HG02885 (cell line): ENCODE results near the gene BPIFB3.

Experiments
- ATAC-seq: cut with Tn5 transposase; IDR thresholded peaks from one replicate; pipeline ENCODE4 v1.9.1; 2021; ENCODE audit warnings: mild to moderate bottlenecking; ENCODE audit not compliant: unreplicated experiment, poor library complexity

BPIFB3 gene

GRCh38 chr20:33053291-33054106 is at the start of gene BPIFB3:
Gene BPIFB3 (plus strand): TSS chr20:33053903. CDS start chr20:33055436, 1,533 bp downstream.
- no peak for ATAC-seq

GRCh38 chr20:33004141-33004751 is 49.5 kb upstream of the BPIFB3 start, which contains the start of gene SUN5:
Gene SUN5 (minus strand): TSS chr20:33004433. CDS start chr20:33004340, 93 bp downstream.
- no peak for ATAC-seq

- no peak for ATAC-seq
Measured at GRCh38 chr20:33005132-33005566, 48.6 kb upstream of the BPIFB3 start.

- ATAC-seq, result no peak
Measured at GRCh38 chr20:33005908-33006775, 47.6 kb upstream of the BPIFB3 start.

- no peak for ATAC-seq
Measured at GRCh38 chr20:33006776-33007375, 46.8 kb upstream of the BPIFB3 start.

- no peak for ATAC-seq
Measured at GRCh38 chr20:33007376-33008335, 46.0 kb upstream of the BPIFB3 start, which contains the start of gene BPIFB2. Gene BPIFB2 (plus strand): TSS chr20:33007704. CDS start chr20:33008575, 871 bp downstream.

- no peak for ATAC-seq
Measured at GRCh38 chr20:33008336-33009213, 45.1 kb upstream of the BPIFB3 start.

GRCh38 chr20:33009214-33010132 is 44.2 kb upstream of the BPIFB3 start:
- no peak for ATAC-seq

- no peak for ATAC-seq
Measured at GRCh38 chr20:33010133-33010504, 43.6 kb upstream of the BPIFB3 start.

GRCh38 chr20:33010674-33011449 is 42.8 kb upstream of the BPIFB3 start:
- ATAC-seq, result no peak

- no peak for ATAC-seq
Measured at GRCh38 chr20:33012327-33013189, 41.1 kb upstream of the BPIFB3 start.

GRCh38 chr20:33013701-33014326 is 39.9 kb upstream of the BPIFB3 start:
- no peak for ATAC-seq

GRCh38 chr20:33014336-33015113 is 39.2 kb upstream of the BPIFB3 start:
- no peak for ATAC-seq

GRCh38 chr20:33015114-33015484 is 38.6 kb upstream of the BPIFB3 start:
- ATAC-seq, result no peak
